ENCODE results near the gene EPAS1. TPM values are rescaled to one million over a fixed set of nuclear protein-coding genes. Genes with fewer than 3 reads are reported as not detected.

Gene EPAS1
- total and polyA plus RNA-seq, 2 of the 8 experiments (the other 6 are each of a cell fraction or from before 2014, with no cell fraction given), result 2.0 to 4.9 TPM

- no peak for TF ChIP-seq TCF12 (IDR thresholded peaks at IDR 0.05; ENCODE audit: low read depth, low read length)
These were observed 10.5 kb upstream of the EPAS1 start (continued) for GRCh38 chr2:46286715-46287114.
